Measurements from ENCODE around the gene CEP57. TPM values are rescaled to one million over a fixed set of nuclear protein-coding genes. Genes with fewer than 3 reads are reported as not detected.
"Not testable (repeated sequence)": the region's sequence is repeated elsewhere in the genome, so short reads cannot be mapped to it uniquely, and the experiment has no call there.

The CEP57 gene
- total and polyA plus RNA-seq, 2 of the 4 experiments (the other 2 are of a cell fraction), result 14.5 to 30.5 TPM

DNA sequence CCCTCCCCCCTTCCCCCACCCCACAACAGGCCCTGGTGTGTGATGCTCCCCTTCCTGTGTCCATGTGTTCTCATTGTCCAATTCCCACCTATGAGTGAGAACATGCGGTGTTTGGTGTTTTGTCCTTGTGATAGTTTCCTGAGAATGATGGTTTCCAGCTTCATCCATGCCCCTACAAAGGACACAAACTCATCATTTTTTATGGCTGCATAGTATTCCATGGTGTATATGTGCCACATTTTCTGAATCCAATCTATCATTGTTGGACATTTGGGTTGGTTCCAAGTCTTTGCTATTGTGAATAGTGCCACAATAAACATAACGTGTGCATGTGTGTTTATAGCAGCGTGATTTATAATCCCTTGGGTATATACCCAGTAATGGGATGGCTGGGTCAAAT, 80.6 kb downstream of the CEP57 start:
- CTCF ChIA-PET; H2AK5ac ChIP-seq (ENCODE audit: low read depth, low read length); H2AK9ac ChIP-seq (replicated peaks; ENCODE audit: low read depth, low read length, poor library complexity); H3K18ac ChIP-seq (ENCODE audit: low read depth, low read length); H2BK120ac ChIP-seq (ENCODE audit: low read depth, low read length); H2BK5ac ChIP-seq (ENCODE audit: low read depth, low read length, poor library complexity, severe bottlenecking); H2BK15ac ChIP-seq (ENCODE audit: low read depth, low read length); ATAC-seq (ENCODE audit: low read depth); H4K91ac ChIP-seq (ENCODE audit: insufficient read depth, low read depth, low read length); H3K9ac ChIP-seq (ENCODE audit: low read depth, low read length); POLR2A ChIA-PET (ENCODE audit: unreplicated experiment); H3K9me3 ChIP-seq (ENCODE audit: control insufficient read depth, insufficient read depth, low read length); H4K5ac ChIP-seq (ENCODE audit: low read depth, low read length); H2AFZ ChIP-seq (replicated peaks; ENCODE audit: low read length, poor library complexity); in situ Hi-C loops (cut with MboI; ENCODE audit: low sequenced_read_pairs); H3K4me2 ChIP-seq (ENCODE audit: low read depth, low read length); H4K8ac ChIP-seq (ENCODE audit: low read depth in 2 of 2, low read length in 2 of 2); H3K4me1 ChIP-seq (ENCODE audit: control insufficient read depth, insufficient read depth, low read length); H4K20me1 ChIP-seq (ENCODE audit: insufficient read depth, low read length); H3K4me3 ChIP-seq (ENCODE audit: insufficient read depth, low read depth, low read length); H3K56ac ChIP-seq (ENCODE audit: extremely low read depth, insufficient read depth, low read length); H2BK20ac ChIP-seq (ENCODE audit: low read depth, low read length); dilution Hi-C loops (cut with HindIII; ENCODE audit: low sequenced_read_pairs, unreplicated experiment); H3K9me1 ChIP-seq (ENCODE audit: insufficient read depth, low read length); H3K4ac ChIP-seq (ENCODE audit: low read depth, low read length); intact Hi-C loops (cut with micrococcal nuclease); H3K27ac ChIP-seq (ENCODE audit: insufficient read depth, low read length); H3K23ac ChIP-seq (ENCODE audit: low read depth, low read length); BruUV-seq (replicated peaks); H3K14ac ChIP-seq (replicated peaks; ENCODE audit: low read depth, low read length); DNase-seq; H3K27me3 ChIP-seq (ENCODE audit: control insufficient read depth, insufficient read depth, low read length); H3K36me3 ChIP-seq (ENCODE audit: control insufficient read depth, insufficient read depth, low read length): not testable (repeated sequence)
- WGBS, 2 experiments (ENCODE audit: extremely low coverage in 2 of 2, insufficient read length in 1 of 2), result no CpG with 5 or more reads among the region's 3 CpGs
- peaks cover 3 to 22% of the 10 kb centered on the region in 2 experiments for H3K79me1 ChIP-seq (ENCODE audit: low read depth in 1 of 2, low read length in 2 of 2)

Measured in IMR-90 (cell line).